GM12801 (cell line): ENCODE results near the gene SDK2.

Experiments
- TF ChIP-seq, protein P1 (sequence below): IDR thresholded peaks from one replicate; pipeline ENCODE4 v1.5.1; 2011; ENCODE audit warnings: control low read depth; ENCODE audit not compliant: insufficient read length; ENCODE audit errors: extremely low read depth

SDK2 gene

DNA sequence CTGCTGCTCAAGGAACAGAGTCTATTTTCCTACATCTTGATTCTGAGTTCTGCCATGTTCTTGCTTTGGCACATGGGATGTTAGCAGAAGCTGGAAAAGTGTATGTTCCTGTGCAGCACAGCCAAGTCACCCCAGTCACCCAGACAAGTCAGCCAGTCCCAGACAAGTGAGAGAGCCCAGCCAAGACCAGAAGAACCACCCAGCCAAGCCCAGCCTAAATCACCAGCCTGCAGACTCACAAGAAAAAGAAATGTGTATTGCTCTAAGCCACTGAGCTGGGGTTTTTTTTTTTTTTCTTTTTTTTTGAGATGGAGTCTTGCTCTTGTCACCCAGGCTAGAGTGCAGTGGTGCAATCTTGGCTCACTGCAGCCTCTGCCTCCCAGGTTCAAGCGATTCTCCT lies 191.2 kb downstream of the SDK2 start:
- TF ChIP-seq, protein P1, sequence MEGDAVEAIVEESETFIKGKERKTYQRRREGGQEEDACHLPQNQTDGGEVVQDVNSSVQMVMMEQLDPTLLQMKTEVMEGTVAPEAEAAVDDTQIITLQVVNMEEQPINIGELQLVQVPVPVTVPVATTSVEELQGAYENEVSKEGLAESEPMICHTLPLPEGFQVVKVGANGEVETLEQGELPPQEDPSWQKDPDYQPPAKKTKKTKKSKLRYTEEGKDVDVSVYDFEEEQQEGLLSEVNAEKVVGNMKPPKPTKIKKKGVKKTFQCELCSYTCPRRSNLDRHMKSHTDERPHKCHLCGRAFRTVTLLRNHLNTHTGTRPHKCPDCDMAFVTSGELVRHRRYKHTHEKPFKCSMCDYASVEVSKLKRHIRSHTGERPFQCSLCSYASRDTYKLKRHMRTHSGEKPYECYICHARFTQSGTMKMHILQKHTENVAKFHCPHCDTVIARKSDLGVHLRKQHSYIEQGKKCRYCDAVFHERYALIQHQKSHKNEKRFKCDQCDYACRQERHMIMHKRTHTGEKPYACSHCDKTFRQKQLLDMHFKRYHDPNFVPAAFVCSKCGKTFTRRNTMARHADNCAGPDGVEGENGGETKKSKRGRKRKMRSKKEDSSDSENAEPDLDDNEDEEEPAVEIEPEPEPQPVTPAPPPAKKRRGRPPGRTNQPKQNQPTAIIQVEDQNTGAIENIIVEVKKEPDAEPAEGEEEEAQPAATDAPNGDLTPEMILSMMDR, result no peak

DNA sequence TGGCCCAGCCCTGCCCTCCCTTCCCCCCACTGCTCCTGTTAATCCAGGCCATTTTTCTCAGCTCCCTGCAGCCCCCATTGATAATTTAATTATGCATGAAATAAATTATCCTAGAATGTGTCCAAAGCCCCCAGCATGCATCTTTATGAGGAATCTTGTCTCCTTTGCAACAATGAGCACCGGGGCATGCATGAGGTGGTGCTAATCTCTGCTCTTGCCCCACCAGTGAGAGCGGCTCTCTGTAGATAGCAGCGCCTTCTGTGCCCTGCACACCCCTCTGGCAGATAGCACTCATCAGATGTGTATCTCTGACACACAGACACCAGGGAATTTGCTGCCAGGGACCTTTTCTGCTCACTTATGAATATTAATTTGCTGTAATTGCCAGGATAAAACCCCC lies 192.2 kb downstream of the SDK2 start:
- TF ChIP-seq, protein P1, result no peak

DNA sequence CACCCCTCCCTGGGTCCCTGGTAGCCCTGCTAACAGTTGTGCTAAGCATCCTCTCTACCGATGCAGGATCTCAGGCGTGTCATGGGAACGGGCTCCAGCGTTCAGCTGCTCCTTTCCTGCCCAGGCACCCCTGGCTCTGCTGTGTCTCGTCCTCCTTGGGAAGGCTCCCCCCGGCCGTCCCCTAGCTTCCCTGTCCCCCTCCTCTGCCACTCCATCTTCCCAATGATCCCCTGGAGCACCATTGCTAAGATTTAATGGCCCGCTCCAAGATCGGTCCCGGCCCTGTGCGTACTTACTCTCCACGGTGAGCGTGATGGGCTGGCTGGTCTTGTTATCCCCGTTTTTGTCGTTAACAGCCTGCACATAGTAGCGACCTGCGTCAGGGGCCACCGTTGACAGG lies 196.9 kb downstream of the SDK2 start:
- TF ChIP-seq, protein P1, result no peak

DNA sequence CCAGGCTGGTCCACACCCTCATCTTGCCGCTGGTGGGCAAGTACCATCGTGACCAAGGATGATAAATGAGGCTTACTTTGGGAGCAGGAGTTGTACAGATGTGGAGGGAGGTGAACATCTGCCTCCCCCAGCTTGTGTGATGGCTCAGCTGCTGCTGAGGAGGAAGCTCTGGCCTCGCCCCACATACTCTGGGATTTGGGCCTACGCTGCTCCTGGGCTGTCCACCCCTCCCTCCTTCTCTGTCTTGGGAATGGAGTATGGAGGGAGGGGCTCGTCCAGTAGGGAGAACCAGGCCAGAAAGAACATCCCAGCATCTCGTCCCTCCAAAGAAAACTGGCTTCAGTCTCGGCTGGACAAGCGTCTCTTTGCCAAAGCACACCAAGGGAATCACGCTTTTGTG lies 197.6 kb downstream of the SDK2 start:
- TF ChIP-seq, protein P1, result no peak

DNA sequence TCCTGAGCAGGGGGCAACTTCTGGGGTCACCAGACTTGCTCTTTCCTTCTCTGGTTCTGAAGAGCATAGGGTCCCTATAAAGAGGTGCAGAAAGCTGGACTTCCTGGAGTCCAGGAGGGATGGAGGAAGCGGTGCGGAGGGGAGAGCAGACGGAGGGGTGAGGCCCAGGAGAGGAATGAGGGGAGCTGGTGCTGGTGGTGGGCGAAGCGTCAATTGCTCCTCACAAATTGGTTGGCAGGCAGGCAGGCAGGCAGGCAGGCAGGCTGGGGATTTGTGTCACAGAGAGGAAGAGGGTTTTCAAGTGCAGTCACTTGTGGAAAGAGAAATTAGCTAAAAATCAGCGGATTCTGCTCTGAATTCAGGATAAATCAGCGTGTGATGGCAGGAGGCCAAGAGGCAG lies 198.8 kb downstream of the SDK2 start:
- TF ChIP-seq, protein P1, result no peak

DNA sequence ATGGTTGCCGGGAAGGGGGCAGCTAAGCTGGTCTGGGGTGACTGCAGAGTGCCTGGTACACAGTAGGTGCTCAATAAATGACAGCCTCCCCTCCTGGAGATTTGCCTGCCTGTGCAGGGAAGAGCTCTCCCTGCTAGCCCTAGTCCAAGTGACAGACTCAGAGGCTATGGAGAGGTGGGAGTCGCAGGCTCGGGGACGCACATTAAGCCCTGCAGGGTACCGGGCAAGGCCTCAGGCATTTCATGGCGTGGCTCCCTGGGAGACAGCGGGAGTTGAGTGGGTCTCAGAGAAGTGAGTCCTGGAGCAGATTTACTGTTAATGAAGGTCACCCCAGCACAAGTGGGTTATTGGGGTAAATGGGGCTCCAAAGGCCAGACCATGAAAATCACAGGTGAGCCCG lies 200.2 kb downstream of the SDK2 start:
- TF ChIP-seq, protein P1, result no peak

DNA sequence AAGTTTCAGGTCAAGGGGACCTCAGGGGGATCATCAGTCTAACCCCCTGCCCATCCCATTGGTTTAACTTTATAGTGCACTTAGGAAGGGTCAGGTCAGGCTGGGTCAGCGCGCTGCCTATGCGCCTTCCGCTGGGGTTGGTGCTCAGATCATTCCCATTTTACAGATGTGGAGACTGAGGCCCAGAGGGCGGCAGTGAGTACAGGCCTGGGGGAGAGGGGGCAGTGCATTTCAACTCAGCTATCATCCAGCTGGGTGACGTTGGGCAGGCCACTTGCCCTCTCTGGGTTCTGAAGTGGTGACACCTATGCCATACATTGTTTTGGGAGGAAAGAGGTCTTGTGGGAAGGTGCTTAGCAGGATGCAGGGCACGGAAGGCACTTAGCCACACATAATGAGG lies 204.6 kb downstream of the SDK2 start:
- TF ChIP-seq, protein P1, result no peak

DNA sequence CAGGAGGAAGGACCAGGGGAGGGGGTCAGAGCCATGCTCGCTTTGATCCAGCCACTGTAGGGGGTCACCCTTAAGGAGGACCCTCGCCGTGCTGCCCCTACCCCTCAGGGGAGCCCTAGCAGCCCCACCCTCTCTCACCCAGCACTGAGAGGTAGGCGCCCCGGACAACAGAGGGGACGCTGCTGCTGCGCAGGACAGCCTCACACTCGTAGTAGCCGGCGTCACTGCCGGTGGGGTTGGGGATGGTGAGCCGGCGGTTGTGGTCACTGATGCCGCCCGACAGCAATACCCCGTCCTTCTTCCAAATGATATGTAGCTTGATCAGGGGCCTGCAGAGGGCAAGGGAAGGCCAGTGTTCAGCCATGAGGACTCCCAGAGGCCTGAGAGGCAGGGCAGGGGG lies 206.4 kb downstream of the SDK2 start:
- TF ChIP-seq, protein P1, result no peak
